LNCAP (cell line): ENCODE results near the gene SHBG.

Experiments used
- TF ChIP-seq, protein P1 (sequence below): fragments of 450-650 bp; IDR thresholded peaks from 2 replicates; pipeline ENCODE4 v1.5.1; 2017; ENCODE audit warnings: mild to moderate bottlenecking

SHBG gene

DNA sequence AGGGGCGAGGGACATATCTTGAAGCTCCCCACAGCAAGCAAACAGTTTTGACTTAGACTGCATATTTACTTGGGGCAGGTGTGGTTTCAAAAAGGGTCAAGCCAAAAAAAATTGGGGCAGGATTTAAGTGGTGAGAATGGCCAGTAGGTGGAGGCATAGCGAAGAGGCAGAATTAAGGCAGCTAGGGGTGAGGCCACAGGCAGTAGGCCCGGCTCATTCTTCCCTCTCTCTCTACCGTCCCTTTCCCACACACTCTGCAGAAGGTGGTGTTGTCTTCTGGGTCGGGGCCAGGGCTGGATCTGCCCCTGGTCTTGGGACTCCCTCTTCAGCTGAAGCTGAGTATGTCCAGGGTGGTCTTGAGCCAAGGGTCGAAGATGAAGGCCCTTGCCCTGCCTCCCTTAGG, 2.6 kb downstream of the SHBG start:
- TF ChIP-seq, protein P1, sequence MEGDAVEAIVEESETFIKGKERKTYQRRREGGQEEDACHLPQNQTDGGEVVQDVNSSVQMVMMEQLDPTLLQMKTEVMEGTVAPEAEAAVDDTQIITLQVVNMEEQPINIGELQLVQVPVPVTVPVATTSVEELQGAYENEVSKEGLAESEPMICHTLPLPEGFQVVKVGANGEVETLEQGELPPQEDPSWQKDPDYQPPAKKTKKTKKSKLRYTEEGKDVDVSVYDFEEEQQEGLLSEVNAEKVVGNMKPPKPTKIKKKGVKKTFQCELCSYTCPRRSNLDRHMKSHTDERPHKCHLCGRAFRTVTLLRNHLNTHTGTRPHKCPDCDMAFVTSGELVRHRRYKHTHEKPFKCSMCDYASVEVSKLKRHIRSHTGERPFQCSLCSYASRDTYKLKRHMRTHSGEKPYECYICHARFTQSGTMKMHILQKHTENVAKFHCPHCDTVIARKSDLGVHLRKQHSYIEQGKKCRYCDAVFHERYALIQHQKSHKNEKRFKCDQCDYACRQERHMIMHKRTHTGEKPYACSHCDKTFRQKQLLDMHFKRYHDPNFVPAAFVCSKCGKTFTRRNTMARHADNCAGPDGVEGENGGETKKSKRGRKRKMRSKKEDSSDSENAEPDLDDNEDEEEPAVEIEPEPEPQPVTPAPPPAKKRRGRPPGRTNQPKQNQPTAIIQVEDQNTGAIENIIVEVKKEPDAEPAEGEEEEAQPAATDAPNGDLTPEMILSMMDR, result peak; percentile 56; the same call in 1 of the 2 replicates

DNA sequence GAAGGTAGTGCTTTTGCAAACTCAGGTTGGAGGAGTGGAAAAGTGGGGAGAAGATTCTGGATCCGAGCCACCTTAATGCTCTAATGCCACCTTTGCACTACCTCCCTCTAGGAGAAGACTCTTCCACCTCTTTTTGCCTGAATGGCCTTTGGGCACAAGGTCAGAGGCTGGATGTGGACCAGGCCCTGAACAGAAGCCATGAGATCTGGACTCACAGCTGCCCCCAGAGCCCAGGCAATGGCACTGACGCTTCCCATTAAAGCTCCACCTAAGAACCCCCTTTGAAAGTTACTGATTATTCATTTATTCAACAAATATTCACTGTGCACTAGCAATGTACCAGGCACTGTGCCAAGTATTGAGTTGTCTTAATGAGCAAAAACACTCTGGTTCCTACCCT, 3.2 kb downstream of the SHBG start:
- TF ChIP-seq, protein P1, result no peak

DNA sequence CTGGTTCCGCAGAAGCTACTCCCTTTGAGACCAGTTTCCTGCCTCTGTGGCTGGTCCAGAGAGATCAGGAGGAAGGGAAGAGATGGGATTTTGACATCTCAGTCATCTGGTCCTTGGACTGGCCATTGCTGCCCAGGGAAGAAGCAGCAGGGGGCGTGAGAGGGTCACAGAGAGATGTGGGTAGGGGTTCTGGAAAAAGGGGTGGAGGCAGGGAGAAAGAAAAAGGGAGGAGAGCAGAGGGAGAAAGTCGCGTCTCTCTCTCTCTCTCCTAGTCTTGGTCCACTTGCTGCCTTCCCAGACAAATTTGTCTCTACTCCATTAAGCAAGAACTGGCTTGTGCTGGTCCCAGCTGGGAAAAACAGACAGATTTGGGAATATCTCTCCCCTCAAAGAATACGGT, 4.4 kb downstream of the SHBG start:
- TF ChIP-seq, protein P1, result peak; percentile 43; the same call in 1 of the 2 replicates

DNA sequence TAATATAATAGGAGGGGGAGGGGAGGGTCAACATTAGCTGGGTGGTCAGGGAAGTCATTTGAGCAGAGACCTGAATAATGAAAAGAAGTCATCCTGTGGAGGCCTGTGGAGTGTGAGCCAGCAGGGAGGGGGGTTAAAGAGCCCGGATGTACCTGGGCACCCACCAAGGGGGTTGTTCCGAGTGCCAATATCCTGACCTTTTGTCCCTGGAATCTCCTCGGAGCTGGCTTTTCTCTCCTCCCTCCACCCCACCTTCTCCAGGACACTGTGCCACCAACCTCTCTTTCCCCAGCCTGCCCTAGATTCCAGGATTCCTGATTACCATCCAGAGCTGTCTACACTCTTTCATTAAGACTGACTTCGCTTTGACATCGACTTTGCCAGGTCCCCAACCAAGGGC, 6.2 kb downstream of the SHBG start:
- TF ChIP-seq, protein P1, result no peak

DNA sequence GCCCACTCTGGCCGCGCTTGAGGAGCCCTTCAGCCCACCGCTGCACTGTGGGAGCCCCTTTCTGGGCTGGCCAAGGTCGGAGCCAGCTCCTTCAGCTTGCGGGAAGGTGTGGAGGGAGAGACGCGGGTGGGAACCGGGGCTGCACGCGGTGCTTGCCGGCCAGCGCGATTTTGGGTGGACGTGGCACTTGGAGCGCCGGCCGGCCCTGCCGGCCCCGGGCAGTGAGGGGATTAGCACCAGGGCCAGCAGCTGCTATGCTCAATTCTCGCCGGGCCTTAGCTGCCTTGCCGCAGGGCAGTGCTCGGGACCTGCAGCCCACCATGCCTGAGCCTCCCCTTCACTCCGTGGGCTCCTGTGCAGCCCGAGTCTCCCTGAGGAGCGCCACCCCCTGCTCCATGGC, 10.8 kb downstream of the SHBG start:
- TF ChIP-seq, protein P1, result no peak

DNA sequence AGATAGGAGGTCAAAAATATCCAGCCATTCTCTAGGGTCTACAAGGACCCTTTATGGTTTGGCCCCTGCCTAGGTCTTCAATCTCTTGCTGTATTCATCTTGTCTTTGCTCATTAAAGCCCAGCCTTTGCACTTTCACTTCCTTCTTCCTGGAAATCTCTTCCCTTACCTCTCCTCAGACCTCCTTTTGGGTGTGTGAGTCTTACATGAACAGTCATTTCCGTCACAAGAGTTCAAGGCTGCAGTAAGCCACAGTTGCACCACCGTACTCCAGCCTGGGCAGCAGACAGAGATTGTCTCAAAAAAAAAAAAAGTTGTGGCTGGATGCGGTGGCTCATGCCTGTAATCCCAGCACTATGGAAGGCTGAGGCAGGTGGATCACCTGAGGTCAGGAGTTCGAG, 14.8 kb downstream of the SHBG start:
- TF ChIP-seq, protein P1, result no peak

DNA sequence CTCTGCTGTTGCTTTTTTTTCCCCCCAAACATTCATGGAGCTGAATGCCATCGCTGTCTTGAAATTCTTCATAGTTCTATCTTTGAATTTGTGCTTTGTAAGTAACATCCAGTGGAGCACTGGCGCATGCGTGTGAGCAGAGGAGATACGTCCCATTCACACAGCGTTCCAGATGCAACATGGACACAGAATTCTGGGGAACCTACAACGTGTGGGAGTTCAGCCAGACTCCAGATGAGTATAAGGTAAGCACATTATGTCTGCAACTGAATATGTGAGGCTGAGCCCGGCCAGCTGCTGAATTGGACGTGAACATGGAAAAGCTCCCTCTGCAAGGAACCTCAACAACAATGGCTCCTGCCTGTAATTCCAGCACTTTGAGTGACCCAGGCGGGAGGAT, 16.5 kb downstream of the SHBG start:
- TF ChIP-seq, protein P1, result no peak

DNA sequence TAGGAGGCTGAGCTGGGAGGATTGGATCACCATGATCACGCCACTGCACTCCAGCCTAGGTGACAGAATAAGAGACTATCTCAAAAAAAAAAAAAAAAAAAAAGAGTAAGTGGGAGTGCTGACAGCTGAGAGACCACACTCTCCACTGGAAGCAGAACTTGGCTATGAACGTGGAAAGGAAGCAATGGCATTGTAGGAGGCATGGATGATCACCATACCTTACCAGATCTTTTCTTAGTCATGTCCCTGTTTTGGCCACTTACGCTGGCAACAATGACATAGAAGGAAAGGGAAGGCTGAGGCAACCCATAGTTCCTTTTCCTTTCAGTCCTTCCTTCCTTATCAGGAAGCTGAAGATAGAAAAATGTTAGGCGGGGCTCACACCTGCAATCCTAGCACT, 17.1 kb downstream of the SHBG start:
- TF ChIP-seq, protein P1, result no peak
